Mesothelial cell of epicardium (in vitro differentiated cells): ENCODE results near the gene SYF2. TPM values are rescaled to one million over a fixed set of nuclear protein-coding genes. Genes with fewer than 3 reads are reported as not detected.
"Not testable (repeated sequence)": the region's sequence is repeated elsewhere in the genome, so short reads cannot be mapped to it uniquely, and the experiment has no call there.

Experiments
- DNase-seq, 2 experiments: peaks; one replicate each; pipeline ENCODE4 v3.0.0; 2021; ENCODE audit warnings: low spot score in 2 of 2; ENCODE audit not compliant: unreplicated experiment in 2 of 2
- H3K27ac Mint-ChIP-seq: 2 replicates; pipeline ENCODE4 v1.8.0; 2021; ENCODE audit warnings: mixed read lengths
- H3K27me3 Mint-ChIP-seq: 2 replicates; pipeline ENCODE4 v1.8.0; 2021; ENCODE audit warnings: low read depth, mixed read lengths
- H3K36me3 Mint-ChIP-seq: 2 replicates; pipeline ENCODE4 v1.8.0; 2021; ENCODE audit warnings: mixed read lengths
- H3K4me1 Mint-ChIP-seq: 2 replicates; pipeline ENCODE4 v1.8.0; 2021; ENCODE audit warnings: mixed read lengths
- H3K4me3 Mint-ChIP-seq: 2 replicates; pipeline ENCODE4 v1.8.0; 2021; ENCODE audit warnings: mild to moderate bottlenecking, moderate library complexity, mixed read lengths
- H3K9me3 Mint-ChIP-seq: 2 replicates; pipeline ENCODE4 v1.8.0; 2021; ENCODE audit warnings: mixed read lengths
- total RNA-seq: library from RNA; stranded (reverse); gene quantifications from 3 replicates; pipeline ENCODE4 v1.2.1, GENCODE V29; 2021
- TF ChIP-seq, protein P1 (sequence below): fragments of 200-600 bp; sonication (generic); IDR thresholded peaks from one replicate; pipeline ENCODE4 v1.5.0; 2021; ENCODE audit warnings: antibody characterized with exemption; ENCODE audit not compliant: unreplicated experiment

SYF2 gene
- total RNA-seq, result 32.3 to 37.7 TPM (median 36.9 TPM) in 3 replicates

DNA sequence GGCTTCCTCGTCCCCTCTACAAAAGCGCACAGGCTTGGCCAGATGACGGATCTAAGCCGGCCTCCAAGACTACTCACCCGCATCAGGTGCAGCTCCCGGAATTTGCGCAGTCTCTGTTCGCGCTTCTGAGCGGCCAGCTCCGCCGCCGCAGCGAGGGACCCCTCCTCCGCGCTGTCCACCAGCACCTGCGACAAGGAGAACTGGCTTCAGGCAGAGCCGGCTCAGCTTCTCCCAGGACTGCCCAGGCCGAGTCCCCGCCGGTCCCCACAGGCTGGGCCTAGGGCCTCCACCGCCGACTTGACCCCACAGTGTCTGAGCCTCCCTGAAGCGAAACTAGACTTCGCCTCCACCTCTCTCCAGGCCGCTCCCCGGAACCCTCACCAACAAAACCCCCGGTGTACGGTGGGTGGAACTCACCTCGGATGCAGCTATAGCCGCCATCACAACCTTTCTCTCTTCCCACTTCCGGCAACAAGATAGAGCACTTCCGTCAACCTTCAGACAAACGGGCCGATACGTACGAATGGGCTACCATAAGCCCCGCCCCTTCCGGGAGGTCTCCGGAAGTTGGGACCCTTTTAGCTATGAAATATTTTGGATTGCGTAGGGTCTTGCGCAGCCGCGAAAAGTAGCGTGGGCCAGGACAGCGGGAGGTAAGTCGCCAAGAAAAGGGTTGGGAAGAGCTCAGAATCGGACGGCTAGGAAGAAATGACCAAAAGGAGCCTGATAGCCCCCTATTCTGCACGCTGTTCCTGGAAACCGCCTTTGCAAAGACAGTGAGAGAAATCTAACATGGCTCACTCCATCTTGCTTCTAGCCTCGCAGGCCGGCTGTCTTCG is at the start of gene SYF2:
SYF2 (minus strand) TSS at position 476 of the 839 bp plus-strand sequence; CDS start at position 441, 35 bp downstream.
- peak; percentile 82 to 88 for DNase-seq
- H3K4me1 Mint-ChIP-seq, result peaks cover 14% of the 10 kb centered on the region
- TF ChIP-seq, protein P1, sequence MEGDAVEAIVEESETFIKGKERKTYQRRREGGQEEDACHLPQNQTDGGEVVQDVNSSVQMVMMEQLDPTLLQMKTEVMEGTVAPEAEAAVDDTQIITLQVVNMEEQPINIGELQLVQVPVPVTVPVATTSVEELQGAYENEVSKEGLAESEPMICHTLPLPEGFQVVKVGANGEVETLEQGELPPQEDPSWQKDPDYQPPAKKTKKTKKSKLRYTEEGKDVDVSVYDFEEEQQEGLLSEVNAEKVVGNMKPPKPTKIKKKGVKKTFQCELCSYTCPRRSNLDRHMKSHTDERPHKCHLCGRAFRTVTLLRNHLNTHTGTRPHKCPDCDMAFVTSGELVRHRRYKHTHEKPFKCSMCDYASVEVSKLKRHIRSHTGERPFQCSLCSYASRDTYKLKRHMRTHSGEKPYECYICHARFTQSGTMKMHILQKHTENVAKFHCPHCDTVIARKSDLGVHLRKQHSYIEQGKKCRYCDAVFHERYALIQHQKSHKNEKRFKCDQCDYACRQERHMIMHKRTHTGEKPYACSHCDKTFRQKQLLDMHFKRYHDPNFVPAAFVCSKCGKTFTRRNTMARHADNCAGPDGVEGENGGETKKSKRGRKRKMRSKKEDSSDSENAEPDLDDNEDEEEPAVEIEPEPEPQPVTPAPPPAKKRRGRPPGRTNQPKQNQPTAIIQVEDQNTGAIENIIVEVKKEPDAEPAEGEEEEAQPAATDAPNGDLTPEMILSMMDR, result no peak
- H3K27ac Mint-ChIP-seq, result no peak within 1 kb of the TSS
- H3K9me3 Mint-ChIP-seq, result no peaks in the 10 kb centered on the region
- H3K27me3 Mint-ChIP-seq, result no peaks in the 10 kb centered on the region
- peaks cover 14% of the 10 kb centered on the region for H3K36me3 Mint-ChIP-seq
- no peak within 1 kb of the TSS for H3K4me3 Mint-ChIP-seq

- not testable (repeated sequence) for DNase-seq, H3K4me3 Mint-ChIP-seq, H3K27me3 Mint-ChIP-seq, H3K9me3 Mint-ChIP-seq, H3K36me3 Mint-ChIP-seq, H3K27ac Mint-ChIP-seq, H3K4me1 Mint-ChIP-seq
Observed at GRCh38 chr1:25279693-25280111, 47.4 kb upstream of the SYF2 start.

DNA sequence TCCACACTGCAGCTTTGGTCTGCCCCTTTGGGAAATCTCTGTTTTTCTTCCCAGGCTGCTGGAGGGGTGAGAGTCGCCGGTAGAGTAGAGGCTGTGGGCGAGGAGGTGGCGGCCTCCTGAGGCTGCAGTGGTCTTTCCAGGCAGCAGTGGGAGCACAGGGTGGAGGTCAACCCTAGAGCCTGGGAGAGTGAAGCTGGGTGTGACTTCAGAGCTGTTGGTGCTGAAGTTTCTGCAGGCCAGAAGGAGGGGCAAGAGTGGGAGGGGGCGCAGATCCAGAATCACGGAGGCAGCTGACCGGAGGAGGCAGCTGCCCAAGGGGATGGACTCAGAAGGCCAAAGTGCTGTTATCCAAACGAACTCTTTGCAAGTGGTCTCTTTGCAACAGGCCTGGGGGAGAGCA is 46.5 kb upstream of the SYF2 start:
- not testable (repeated sequence) for H3K9me3 Mint-ChIP-seq, H3K27ac Mint-ChIP-seq

DNA sequence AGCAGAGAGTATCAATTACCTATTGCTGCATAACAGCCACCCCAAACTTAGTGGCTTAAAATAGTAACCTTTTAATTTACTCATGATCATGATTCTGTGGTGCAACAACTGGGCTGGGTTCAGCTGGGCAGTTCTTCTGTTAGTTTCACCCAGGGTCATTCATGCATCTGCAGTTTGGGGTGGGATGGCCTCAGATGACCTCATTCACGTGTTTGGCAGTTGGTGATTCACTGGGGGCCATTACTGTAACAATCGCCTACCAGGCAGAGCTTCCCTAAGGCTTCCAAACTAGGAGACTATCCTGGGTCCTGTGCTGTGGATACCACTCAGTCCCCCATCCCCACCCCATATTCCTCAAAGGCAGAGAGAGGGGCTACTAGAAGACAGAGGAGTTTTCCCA is 46.1 kb upstream of the SYF2 start:
- not testable (repeated sequence) for H3K27ac Mint-ChIP-seq, H3K36me3 Mint-ChIP-seq, H3K4me3 Mint-ChIP-seq, H3K9me3 Mint-ChIP-seq, DNase-seq, H3K4me1 Mint-ChIP-seq, H3K27me3 Mint-ChIP-seq

More for the DNA sequence above, 46.5 kb upstream of the SYF2 start:
- H3K4me1 Mint-ChIP-seq, H3K27me3 Mint-ChIP-seq, DNase-seq, H3K36me3 Mint-ChIP-seq, H3K4me3 Mint-ChIP-seq: not testable (repeated sequence)

- DNase-seq, H3K9me3 Mint-ChIP-seq, H3K4me3 Mint-ChIP-seq, H3K27me3 Mint-ChIP-seq, H3K36me3 Mint-ChIP-seq, H3K27ac Mint-ChIP-seq, H3K4me1 Mint-ChIP-seq: not testable (repeated sequence)
Observed at GRCh38 chr1:25277295-25277694, 45.0 kb upstream of the SYF2 start.

GRCh38 chr1:25275648-25276047 is 43.3 kb upstream of the SYF2 start:
- H3K4me3 Mint-ChIP-seq, H3K36me3 Mint-ChIP-seq, DNase-seq, H3K27ac Mint-ChIP-seq, H3K4me1 Mint-ChIP-seq, H3K27me3 Mint-ChIP-seq, H3K9me3 Mint-ChIP-seq: not testable (repeated sequence)

GRCh38 chr1:25272238-25272637 is 39.9 kb upstream of the SYF2 start, which contains the start of gene RHD:
Gene RHD, plus strand, starts transcription at chr1:25272509. Its CDS starts 39 bp downstream, at chr1:25272548.
- not testable (repeated sequence) for DNase-seq, H3K4me1 Mint-ChIP-seq, H3K4me3 Mint-ChIP-seq, H3K9me3 Mint-ChIP-seq, H3K36me3 Mint-ChIP-seq, H3K27me3 Mint-ChIP-seq, H3K27ac Mint-ChIP-seq

- H3K4me3 Mint-ChIP-seq, result peak overlapping the region; percentile 68
- not testable (repeated sequence) for H3K9me3 Mint-ChIP-seq, H3K27ac Mint-ChIP-seq, DNase-seq, H3K36me3 Mint-ChIP-seq, H3K4me1 Mint-ChIP-seq, H3K27me3 Mint-ChIP-seq
Observed at GRCh38 chr1:25268143-25268760, 36.0 kb upstream of the SYF2 start.

GRCh38 chr1:25267288-25268142 is 35.2 kb upstream of the SYF2 start:
- not testable (repeated sequence) for H3K4me1 Mint-ChIP-seq, H3K9me3 Mint-ChIP-seq, H3K27me3 Mint-ChIP-seq, H3K36me3 Mint-ChIP-seq, H3K27ac Mint-ChIP-seq
- DNase-seq, result peak; percentile 42 to 81
- peak overlapping the region; percentile 68 for H3K4me3 Mint-ChIP-seq

GRCh38 chr1:25266554-25267287 is 34.4 kb upstream of the SYF2 start:
- H3K4me1 Mint-ChIP-seq, H3K27me3 Mint-ChIP-seq, H3K9me3 Mint-ChIP-seq, DNase-seq: not testable (repeated sequence)
- peak overlapping the region; percentile 79 for H3K4me3 Mint-ChIP-seq
- peak overlapping the region; percentile 4 for H3K27ac Mint-ChIP-seq
- H3K36me3 Mint-ChIP-seq, result peaks cover 15% of the 10 kb centered on the region

DNA sequence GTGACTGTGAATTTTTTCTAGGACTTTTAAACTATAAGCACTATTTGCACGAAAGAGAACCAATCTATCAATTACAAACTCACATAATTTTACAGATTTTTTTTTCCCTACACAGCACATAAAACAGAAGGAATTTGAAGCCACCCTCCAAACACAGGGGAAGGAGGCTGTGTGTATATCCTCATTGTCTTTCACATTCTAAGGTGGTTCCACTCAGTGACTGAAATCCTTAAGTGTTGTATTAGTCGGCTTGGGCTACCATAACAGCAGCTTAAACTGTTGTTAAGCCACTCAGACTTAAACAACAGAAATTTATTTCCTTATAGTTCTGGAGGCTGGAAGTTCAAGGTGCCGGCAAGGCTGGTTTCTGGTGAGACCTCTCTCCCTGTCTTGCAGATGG is 28.0 kb upstream of the SYF2 start:
- DNase-seq, H3K27ac Mint-ChIP-seq: not testable (repeated sequence)

GRCh38 chr1:25259813-25260212 is 27.5 kb upstream of the SYF2 start:
- H3K27me3 Mint-ChIP-seq, H3K4me3 Mint-ChIP-seq, H3K27ac Mint-ChIP-seq, H3K9me3 Mint-ChIP-seq, H3K4me1 Mint-ChIP-seq, DNase-seq: not testable (repeated sequence)
- peaks cover 15% of the 10 kb centered on the region for H3K36me3 Mint-ChIP-seq

More for the DNA sequence above, 28.0 kb upstream of the SYF2 start:
- H3K36me3 Mint-ChIP-seq, result peaks cover 15% of the 10 kb centered on the region
- H3K4me1 Mint-ChIP-seq, H3K27me3 Mint-ChIP-seq, H3K4me3 Mint-ChIP-seq, H3K9me3 Mint-ChIP-seq: not testable (repeated sequence)
